Karpas-422 (cell line): Measurements from ENCODE around the gene ZNF689. TPM values are rescaled to one million over a fixed set of nuclear protein-coding genes. Genes with fewer than 3 reads are reported as not detected.

ENCODE experiments used
- DNase-seq: peaks from one replicate; pipeline ENCODE4 v3.0.0-alpha.2; 2015
- H2AFZ ChIP-seq: fragments of 200-600 bp; sonication (generic); 2 replicates; pipeline ENCODE4 v1.6.1; 2014; ENCODE audit warnings: antibody characterized with exemption, low read length, mixed read lengths
- H3K27ac ChIP-seq: fragments of 200-600 bp; sonication (generic); 2 replicates; pipeline ENCODE4 v1.5.1; 2014; ENCODE audit warnings: mild to moderate bottlenecking, low read length, moderate library complexity
- H3K27me3 ChIP-seq: fragments of 200-600 bp; sonication (generic); 2 replicates; pipeline ENCODE4 v1.6.1; 2014; ENCODE audit warnings: low read length, mixed read lengths
- H3K36me3 ChIP-seq: fragments of 200-600 bp; sonication (generic); 2 replicates; pipeline ENCODE4 v1.6.1; 2014; ENCODE audit warnings: low read length, mixed read lengths; ENCODE audit not compliant: insufficient read depth
- H3K4me1 ChIP-seq: fragments of 200-600 bp; sonication (generic); 2 replicates; pipeline ENCODE4 v1.6.1; 2014; ENCODE audit warnings: mild to moderate bottlenecking, low read length, mixed read lengths
- H3K4me2 ChIP-seq: fragments of 200-600 bp; sonication (generic); 2 replicates; pipeline ENCODE4 v1.6.1; 2014; ENCODE audit warnings: low read length, low read depth, mild to moderate bottlenecking; ENCODE audit not compliant: poor library complexity, severe bottlenecking
- H3K4me3 ChIP-seq: fragments of 200-600 bp; sonication (generic); 2 replicates; pipeline ENCODE4 v1.5.1; 2014; ENCODE audit warnings: mild to moderate bottlenecking, antibody characterized with exemption, low read length, mixed read lengths
- H3K79me2 ChIP-seq: fragments of 200-600 bp; sonication (generic); 2 replicates; pipeline ENCODE4 v1.6.1; 2014; ENCODE audit warnings: mild to moderate bottlenecking, low read length, mixed read lengths
- H3K9ac ChIP-seq: fragments of 200-600 bp; sonication (generic); 2 replicates; pipeline ENCODE4 v1.6.0; 2014; ENCODE audit warnings: low read length
- H3K9me2 ChIP-seq: fragments of 200-600 bp; sonication (generic), shearing (Covaris generic); replicated peaks from 2 replicates; pipeline ENCODE4 v1.6.0; 2014; ENCODE audit warnings: mild to moderate bottlenecking, low read length, moderate library complexity; ENCODE audit not compliant: insufficient read depth
- H3K9me3 ChIP-seq: fragments of 300-700, 200-600 bp; sonication (generic); 2 replicates; pipeline ENCODE4 v1.6.1; 2014; ENCODE audit warnings: low read length, mixed read lengths
- H4K20me1 ChIP-seq: fragments of 200-600 bp; sonication (generic); 2 replicates; pipeline ENCODE4 v1.6.1; 2014; ENCODE audit warnings: mild to moderate bottlenecking, antibody characterized with exemption, low read length, low read depth; ENCODE audit not compliant: insufficient read depth
- total RNA-seq: library from RNA; depleted of rRNA; stranded (reverse); fragments of >200 nt; shearing (Covaris generic); gene quantifications from 2 replicates; pipeline ENCODE4 v1.2.3, GENCODE V29; 2014; ENCODE audit warnings: low replicate concordance

The ZNF689 gene
- total RNA-seq, 1 experiment from 2014 or later, result 7.5 TPM

DNA sequence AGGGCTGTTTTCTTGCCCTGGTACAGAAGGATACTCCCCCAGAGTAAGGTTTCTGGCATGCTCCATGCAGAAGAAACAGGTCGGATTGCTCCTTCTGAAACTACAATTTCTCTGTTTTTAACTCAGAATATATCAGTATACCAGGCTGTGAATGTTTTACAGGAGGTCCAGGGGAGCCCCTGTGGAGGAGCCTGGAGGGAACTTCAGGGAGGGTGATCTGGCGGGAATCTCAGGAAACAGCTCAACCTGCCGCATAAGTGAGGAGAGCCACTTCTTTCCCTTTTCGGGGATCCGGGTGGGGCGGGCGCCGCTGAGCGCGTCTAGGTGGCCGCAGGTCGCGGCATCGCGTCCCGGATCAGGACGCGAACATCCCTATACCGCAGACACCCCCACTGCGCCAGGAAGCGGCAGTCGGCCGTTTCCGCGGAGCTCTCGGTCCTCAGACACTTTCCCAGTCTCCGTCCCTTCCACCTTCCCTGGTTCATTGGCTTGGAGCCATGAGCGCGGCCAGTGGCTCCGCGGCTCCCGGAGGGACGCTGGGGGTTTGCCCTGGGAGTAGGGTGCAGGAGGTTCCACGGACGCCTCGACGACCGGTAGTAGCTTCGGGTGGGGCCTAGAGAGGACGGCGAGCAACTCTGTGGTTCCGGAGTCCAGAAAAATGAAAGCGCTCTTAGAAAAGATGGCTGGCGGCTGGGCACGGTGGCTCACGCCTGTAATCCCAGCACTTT lies 48.9 kb downstream of the ZNF689 start:
- no peaks in the 10 kb centered on the region for H4K20me1 ChIP-seq

DNA sequence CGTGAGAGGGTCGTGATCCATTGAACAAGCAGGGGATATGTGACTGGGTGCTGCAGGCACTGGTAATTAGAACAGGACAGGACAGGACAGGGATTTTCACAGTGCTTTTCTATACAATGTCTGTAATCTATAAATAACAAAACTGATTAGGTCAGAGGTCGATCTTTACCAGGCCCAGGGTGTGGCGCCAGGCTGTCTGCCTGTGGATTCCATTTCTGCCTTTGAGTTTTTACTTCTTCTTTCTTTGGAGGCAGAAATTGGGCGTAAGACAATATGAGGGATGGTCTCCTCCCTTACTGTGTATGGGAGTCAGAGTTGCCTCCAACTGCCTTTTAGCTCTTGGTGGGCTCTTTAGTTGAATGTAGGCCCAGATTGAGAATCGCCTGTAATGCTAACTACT lies 50.5 kb downstream of the ZNF689 start:
- H3K27me3 ChIP-seq, result no peaks in the 10 kb centered on the region
- peaks cover 15% of the 10 kb centered on the region for H3K79me2 ChIP-seq
- no peaks in the 10 kb centered on the region for H4K20me1 ChIP-seq
- no peaks in the 10 kb centered on the region for H3K36me3 ChIP-seq
- H2AFZ ChIP-seq, result no peak overlapping the region
- H3K4me1 ChIP-seq, result peaks cover 9% of the 10 kb centered on the region
- DNase-seq, result no peak
- no peak overlapping the region for H3K9ac ChIP-seq
- H3K27ac ChIP-seq, result no peak overlapping the region
- H3K4me3 ChIP-seq, result no peak overlapping the region
- H3K4me2 ChIP-seq, result no peak overlapping the region
- H3K9me3 ChIP-seq, result no peaks in the 10 kb centered on the region
- H3K9me2 ChIP-seq, result no peaks in the 10 kb centered on the region

More for the DNA sequence above, 48.9 kb downstream of the ZNF689 start:
- DNase-seq, result no peak
- no peak overlapping the region for H3K9ac ChIP-seq
- H3K9me3 ChIP-seq, result no peaks in the 10 kb centered on the region
- H2AFZ ChIP-seq, result no peak overlapping the region
- peaks cover 9% of the 10 kb centered on the region for H3K4me1 ChIP-seq
- H3K27me3 ChIP-seq, result no peaks in the 10 kb centered on the region
- no peak overlapping the region for H3K27ac ChIP-seq
- no peaks in the 10 kb centered on the region for H3K9me2 ChIP-seq
- no peaks in the 10 kb centered on the region for H3K36me3 ChIP-seq
- H3K79me2 ChIP-seq, result peaks cover 11% of the 10 kb centered on the region
- no peak overlapping the region for H3K4me2 ChIP-seq
- no peak overlapping the region for H3K4me3 ChIP-seq

DNA sequence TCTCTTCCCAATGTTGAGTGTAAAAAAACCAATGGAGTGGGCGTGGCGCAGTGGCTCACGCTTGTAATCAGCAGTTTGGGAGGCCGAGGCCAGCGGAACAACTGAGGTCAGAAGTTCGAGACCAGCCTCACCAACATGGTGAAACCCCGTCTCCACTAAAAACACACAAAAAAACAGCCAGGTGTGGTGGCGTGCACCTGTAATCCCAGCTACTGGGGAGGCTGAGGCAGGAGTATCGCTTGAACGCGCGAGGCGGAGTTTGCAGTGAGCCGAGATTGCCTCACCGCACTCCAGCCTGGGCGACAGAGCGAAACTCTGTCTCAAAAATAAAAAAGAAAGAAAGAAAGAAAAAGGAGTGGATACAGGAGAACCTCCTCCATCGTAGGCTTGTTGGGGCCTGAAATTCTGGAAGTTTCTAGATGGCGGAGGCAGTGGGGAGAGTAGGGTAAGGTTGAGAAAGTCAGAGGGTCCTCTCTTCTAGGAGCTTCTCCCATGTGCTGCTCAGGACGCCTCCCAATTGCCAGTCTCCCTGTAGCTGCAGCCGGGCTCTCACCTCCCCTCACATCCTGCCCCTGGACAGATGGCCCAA lies 51.3 kb downstream of the ZNF689 start:
- Histone ChIP-seq H3K27ac (0 out of 2 replicates have a peak overlapping the region, but pooled peaks have one; percentile 3), H4K20me1 (no peaks in the 10 kb centered on the region), H3K9me3 (no peaks in the 10 kb centered on the region), H3K4me3 (peak overlapping the region; percentile 76; the same call in 1 of the 2 replicates), H3K27me3 (no peaks in the 10 kb centered on the region), H3K79me2 (peaks cover 15% of the 10 kb centered on the region), H3K4me1 (peaks cover 9% of the 10 kb centered on the region), H3K9me2 (no peaks in the 10 kb centered on the region), H3K4me2 (peak overlapping the region; percentile 83), H2AFZ (no peak overlapping the region), H3K36me3 (peaks cover under 1% of the 10 kb centered on the region; the same call in 1 of the 2 replicates), H3K9ac (peak overlapping the region; percentile 46)
- no peak for DNase-seq

DNA sequence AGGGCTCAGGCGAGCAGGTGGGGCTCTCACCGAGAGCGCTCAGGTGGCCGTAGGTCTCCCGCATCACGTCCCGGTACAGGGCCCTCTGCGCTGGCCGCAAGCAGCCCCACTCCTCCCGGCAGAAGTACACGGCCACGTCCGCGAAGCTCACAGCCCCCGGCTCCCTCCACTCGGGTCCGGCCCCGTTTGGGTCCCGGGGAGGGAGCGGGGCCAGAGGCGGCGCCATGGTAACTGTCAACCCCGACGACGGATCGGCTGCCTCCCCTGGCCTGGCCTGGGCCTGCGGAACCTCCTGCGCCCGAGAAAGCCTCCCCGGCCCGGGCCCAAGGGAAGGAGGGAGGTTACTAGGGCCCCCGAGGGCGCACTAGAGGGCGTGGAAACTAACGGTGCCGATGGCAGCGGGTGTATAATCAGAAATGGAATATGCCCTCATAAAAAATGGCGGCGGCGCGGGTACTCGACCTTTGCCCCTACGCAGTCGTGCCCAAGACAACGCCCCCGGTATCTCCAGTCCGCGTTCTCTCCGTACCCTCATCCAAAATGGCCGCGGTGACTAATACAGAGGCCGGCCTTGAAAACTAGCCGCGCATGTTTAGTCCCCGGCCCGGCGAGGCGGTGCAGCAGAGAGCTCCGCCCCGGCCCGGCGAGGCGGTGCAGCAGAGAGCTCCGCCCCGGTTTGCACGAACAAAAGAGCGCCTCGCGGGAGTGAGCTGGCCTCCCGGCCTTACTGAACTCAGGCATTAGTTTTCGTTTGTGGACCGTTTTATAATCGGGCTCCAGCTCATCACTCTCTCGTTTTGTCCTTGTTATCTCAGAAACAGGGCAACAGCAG lies 52.0 kb downstream of the ZNF689 start, which contains the start of gene ZNF764:
Gene ZNF764 (minus strand): TSS at position 418 of the 832 bp plus-strand sequence. CDS start 192 bp downstream, at position 226.
- H3K4me3 ChIP-seq, result peak within 1 kb of the TSS; percentile 76
- peaks cover 9% of the 10 kb centered on the region for H3K4me1 ChIP-seq

DNA sequence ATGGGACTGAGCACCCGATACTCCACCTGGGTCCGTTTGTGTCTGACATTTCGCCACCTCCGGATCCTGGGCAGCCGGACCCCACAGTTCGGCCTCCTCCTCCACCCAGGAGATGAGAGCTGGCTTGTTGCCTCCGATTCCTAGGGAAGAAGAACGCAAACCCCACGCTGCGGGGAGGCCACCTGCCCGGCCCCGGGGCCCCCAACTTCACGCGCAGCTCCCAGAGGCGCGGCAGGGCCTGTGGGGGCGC lies 52.6 kb downstream of the ZNF689 start:
- H3K9me2 ChIP-seq, result no peaks in the 10 kb centered on the region
- no peaks in the 10 kb centered on the region for H3K9me3 ChIP-seq
- DNase-seq, result peak; percentile 69
- peaks cover 5% of the 10 kb centered on the region; the same call in 1 of the 2 replicates for H3K36me3 ChIP-seq
- peaks cover 15% of the 10 kb centered on the region for H3K79me2 ChIP-seq
- H3K4me1 ChIP-seq, result peaks cover 9% of the 10 kb centered on the region
- no peaks in the 10 kb centered on the region for H4K20me1 ChIP-seq
- peak overlapping the region; percentile 63 for H2AFZ ChIP-seq
- peak overlapping the region; percentile 76 for H3K4me3 ChIP-seq
- no peaks in the 10 kb centered on the region for H3K27me3 ChIP-seq
- peak overlapping the region; percentile 80 for H3K27ac ChIP-seq
- H3K9ac ChIP-seq, result peak overlapping the region; percentile 89
- peak overlapping the region; percentile 83 for H3K4me2 ChIP-seq

More for the DNA sequence above, 52.0 kb downstream of the ZNF689 start, which contains the start of gene ZNF764:
- H3K4me2 ChIP-seq, result peak within 1 kb of the TSS; percentile 83
- H2AFZ ChIP-seq, result peak within 1 kb of the TSS; percentile 63
- peak within 1 kb of the TSS; percentile 80 for H3K27ac ChIP-seq
- peaks cover 15% of the 10 kb centered on the region for H3K79me2 ChIP-seq
- no peaks in the 10 kb centered on the region for H3K9me2 ChIP-seq
- no peaks in the 10 kb centered on the region for H4K20me1 ChIP-seq
- no peaks in the 10 kb centered on the region for H3K9me3 ChIP-seq
- peak within 1 kb of the TSS; percentile 89 for H3K9ac ChIP-seq
- H3K36me3 ChIP-seq, result peaks cover 5% of the 10 kb centered on the region; the same call in 1 of the 2 replicates
- H3K27me3 ChIP-seq, result no peaks in the 10 kb centered on the region
- DNase-seq, result peak; percentile 99

DNA sequence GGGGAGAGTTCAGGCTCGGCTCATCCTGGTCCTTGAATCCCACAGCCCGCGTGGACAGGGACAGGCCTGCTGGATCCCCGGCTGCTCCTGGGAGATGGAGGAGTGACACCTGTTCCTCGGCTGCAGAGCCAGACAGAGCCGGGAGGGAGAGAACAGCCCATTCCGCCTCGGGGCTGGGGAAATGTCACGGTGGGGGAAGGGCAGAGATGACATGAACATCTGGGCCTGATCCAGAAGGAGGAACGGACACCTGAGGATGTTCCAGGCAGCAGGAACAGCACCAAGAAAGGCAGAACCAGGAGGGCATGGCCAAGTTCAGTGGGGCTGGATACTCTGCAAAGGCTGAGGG lies 54.1 kb downstream of the ZNF689 start:
- H3K9me2 ChIP-seq, result no peaks in the 10 kb centered on the region
- no peak for DNase-seq
- no peaks in the 10 kb centered on the region for H4K20me1 ChIP-seq
- no peak overlapping the region for H3K9ac ChIP-seq
- no peak overlapping the region for H3K4me3 ChIP-seq
- H3K4me2 ChIP-seq, result no peak overlapping the region
- no peaks in the 10 kb centered on the region for H3K9me3 ChIP-seq
- peaks cover 5% of the 10 kb centered on the region; the same call in 1 of the 2 replicates for H3K36me3 ChIP-seq
- no peaks in the 10 kb centered on the region for H3K27me3 ChIP-seq
- peaks cover 9% of the 10 kb centered on the region for H3K4me1 ChIP-seq
- H3K79me2 ChIP-seq, result peaks cover 15% of the 10 kb centered on the region
- no peak overlapping the region for H3K27ac ChIP-seq
- H2AFZ ChIP-seq, result no peak overlapping the region

DNA sequence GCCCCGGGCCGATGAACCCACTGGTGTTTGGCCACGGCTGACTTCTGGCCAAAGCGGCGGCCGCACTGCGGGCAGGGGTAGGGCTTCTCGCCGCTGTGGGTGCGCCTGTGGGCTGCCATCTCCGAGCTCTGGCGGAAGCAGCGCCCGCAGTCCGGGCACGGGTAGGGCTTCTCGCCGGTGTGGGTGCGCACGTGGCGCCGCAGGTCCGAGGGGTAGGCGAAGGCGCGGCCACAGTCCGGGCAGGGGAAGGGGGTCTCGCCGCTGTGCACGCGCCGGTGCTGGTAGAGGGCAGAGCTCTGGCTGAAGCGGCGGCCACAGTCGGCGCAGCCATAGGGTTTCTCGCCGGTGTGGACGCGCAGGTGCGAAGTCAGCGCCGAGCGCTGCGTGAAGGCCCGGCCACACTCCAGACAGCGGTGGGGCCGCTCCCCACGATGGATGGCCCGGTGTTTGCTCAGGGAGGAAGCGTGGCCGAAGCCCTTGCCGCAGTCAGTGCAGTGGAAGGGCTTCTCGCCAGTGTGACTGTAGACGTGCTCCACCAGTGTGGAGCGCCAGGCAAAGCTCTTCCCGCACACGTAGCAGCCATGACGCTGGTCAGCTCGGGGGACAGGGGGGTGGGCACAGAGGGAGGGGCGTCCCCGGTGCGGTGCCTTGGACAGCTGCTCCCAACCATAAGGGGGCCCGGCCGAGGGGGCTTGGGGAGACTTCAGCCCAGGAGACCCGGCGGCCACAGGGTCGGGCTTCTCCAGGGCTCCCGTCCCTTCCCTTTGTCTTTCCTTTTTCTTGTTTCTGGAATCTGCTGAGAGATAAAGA lies 54.7 kb downstream of the ZNF689 start:
- Histone ChIP-seq H3K9me3 (no peaks in the 10 kb centered on the region), H2AFZ (no peak overlapping the region), H3K4me3 (no peak overlapping the region), H3K36me3 (peaks cover 5% of the 10 kb centered on the region; the same call in 1 of the 2 replicates), H3K4me2 (no peak overlapping the region), H3K9ac (no peak overlapping the region), H3K27ac (no peak overlapping the region), H4K20me1 (no peaks in the 10 kb centered on the region), H3K4me1 (peaks cover 9% of the 10 kb centered on the region), H3K27me3 (no peaks in the 10 kb centered on the region), H3K9me2 (no peaks in the 10 kb centered on the region), H3K79me2 (peaks cover 15% of the 10 kb centered on the region)
- no peak for DNase-seq
